ENCODE results near the gene USP49.
A peak's percentile ranks its signal among the peaks of the same experiment; 100 is the strongest.
"Not testable (repeated sequence)": the region's sequence is repeated elsewhere in the genome, so short reads cannot be mapped to it uniquely, and the experiment has no call there.

Gene USP49

GRCh38 chr6:41871691-41872090 is 23.5 kb downstream of the USP49 start:
- no peak for DNase-seq

GRCh38 chr6:41859356-41859755 is 35.8 kb downstream of the USP49 start:
- DNase-seq, result no peak

DNA sequence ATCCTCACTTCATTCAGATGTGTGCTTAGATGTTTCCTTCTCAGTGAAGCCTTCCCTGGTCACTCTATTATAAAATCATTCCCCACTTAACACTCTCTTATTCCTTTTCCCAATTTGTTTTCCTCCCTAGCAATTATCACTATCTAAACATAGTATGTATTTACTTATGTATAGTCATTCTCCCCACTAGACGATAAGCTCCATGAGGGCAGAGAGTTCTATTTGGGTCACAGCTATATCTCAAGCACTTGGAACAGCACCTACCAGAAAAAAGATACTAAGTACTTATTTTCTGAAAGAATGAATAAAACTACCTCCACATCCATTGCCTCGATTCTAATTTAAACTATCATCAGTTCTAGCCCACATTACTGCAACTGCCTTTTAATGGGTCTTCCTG is 36.5 kb downstream of the USP49 start:
- no peak for DNase-seq

DNA sequence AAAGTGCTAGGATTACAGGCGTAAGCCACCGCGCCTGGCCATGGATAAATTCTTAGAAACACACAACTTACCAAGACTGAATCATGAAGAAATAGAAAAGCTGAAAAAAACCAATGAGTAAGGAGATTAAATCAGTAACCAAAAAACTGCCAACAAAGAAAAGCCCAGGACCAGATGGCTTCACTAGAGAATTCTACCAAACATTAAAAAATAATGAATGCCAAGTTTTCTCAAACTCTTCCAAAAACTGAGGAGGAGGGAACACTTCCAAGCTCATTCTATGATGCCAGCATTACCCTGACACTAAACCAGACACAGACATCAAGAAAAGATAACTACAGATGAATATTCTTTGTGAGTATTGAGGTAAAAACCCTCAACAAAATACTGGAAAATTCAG is 44.3 kb downstream of the USP49 start:
- DNase-seq, result no peak

DNA sequence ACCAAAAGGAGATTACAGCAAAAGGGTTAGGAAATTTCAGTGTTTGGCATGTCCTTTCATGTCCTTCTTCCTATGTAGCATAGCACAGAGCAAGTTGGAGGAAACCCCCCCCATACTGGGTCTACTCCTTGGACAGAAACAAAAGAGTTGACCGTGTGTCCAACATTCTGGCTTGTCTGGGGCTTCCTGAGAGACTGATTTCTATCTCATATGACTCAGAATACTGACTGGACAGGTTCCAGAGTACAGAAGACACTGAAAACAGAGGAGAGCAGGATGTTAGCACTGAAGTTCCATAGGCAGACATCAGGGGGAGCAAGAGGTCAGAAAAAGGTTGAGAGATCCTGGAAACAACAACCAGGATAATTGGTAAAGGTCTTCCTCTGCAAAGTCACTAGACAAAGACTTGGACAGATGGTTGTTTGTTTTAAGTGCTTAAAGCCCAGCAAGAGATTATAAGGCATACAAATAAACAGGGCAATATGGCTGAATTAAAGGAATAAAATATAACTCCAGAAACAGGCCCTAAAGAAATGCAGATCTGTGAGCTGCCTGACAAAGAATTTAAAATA is 48.4 kb downstream of the USP49 start:
- DNase-seq, result peak; percentile 62

DNA sequence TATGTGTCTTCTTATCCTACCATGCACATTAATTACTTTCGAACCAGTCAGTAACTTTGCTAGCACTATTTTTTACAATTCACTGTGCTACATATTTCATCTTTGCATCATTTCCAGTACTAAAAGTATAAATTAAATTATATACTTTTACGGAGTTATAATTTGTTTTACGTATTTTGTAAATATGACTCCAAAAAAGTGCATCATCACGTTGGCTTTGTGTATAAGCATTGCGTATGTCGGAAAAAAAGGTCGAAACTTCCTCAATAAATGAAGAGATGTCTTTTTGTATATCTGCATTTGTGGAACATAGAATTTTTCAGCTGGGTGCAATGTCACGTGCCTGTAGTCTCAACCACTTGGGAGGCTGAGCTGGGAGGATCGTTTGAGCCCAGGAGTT is 52.0 kb downstream of the USP49 start:
- DNase-seq, result no peak

GRCh38 chr6:41840326-41840725 is 54.8 kb downstream of the USP49 start:
- DNase-seq, result no peak

GRCh38 chr6:41836660-41837052 is 58.5 kb downstream of the USP49 start:
- DNase-seq, result no peak

- no peak for DNase-seq
Measured at GRCh38 chr6:41836022-41836659, 59.0 kb downstream of the USP49 start.

DNA sequence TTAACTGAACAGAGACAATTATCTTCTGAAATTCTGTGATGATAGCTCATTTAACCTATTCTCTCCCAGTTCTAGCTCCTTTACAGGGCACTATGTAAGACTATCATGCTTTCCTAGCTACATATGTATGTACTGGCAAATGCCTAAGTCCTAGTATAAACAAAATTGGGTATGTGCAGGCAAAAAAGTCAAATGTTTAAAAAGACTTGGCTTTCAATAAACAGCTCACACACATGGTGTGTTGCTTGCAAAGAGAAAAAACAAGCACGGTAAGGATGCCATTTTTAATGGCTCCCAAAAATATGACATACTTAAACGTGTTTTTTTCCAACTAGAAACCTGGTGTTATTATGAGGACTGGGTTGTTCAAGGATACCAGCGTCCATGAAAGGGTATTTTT is 62.9 kb downstream of the USP49 start:
- no peak for DNase-seq

- no peak for DNase-seq
Measured at GRCh38 chr6:41826343-41827022, 68.7 kb downstream of the USP49 start.

GRCh38 chr6:41824571-41825569 is 70.3 kb downstream of the USP49 start:
- DNase-seq, result no peak

- no peak for DNase-seq
Measured at GRCh38 chr6:41823178-41823577, 72.0 kb downstream of the USP49 start.

- DNase-seq, result no peak
Measured at GRCh38 chr6:41822021-41822420, 73.2 kb downstream of the USP49 start.

DNA sequence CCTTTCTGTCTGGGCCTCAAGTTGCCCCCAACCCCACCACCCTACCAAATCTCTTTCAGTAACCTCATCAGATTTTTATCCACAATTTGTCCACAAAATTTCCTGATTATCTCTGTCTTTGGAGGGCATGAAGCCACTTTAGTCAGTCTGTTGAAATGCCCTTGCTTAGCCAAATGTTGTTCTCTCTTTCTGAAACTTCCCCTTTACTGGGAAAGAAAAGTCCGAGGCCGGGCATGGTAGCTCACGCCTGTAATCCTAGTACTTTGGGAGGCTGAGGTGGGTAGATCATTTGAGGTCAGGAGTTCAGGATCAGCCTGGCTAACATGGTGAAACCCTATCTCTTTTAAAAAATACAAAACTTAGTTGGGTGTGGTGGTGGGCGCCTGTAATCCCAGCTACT is 73.9 kb downstream of the USP49 start:
- DNase-seq, result no peak

DNA sequence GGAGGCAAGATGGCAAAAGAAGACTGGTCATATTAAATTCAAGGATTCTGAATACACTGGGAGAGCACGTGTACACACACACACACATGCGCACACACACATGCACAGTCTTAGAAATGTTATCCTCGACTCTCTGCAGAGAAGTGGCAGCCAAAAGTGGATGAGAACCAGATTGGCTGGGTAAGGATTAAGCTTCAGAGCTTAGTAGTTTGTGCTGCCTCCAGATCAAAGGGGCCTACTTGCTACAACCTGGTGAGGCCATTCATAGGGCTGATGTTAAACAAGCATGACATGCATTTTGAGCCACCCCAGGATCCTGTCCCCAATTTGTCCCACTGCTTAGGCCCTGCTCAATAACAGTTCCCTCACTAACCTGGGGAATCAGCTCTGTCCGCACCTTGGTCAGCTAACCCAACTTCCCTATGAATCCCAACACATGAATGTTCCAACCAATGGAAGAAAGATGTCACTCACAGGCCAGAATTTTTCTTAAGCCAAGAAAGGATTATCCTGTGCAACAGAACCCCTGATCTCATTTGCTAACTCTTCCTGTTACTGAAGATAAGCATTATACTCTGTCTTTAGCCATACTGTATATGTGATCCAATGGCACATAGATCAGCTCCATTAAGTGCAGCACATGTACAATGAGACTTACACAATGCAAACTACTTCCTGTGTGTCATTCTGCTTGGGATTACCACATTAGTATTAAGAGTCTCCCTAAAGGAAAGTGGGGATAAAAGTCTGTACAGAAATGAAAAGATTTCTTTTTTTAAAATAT is 76.7 kb downstream of the USP49 start:
- DNase-seq, result no peak

GRCh38 chr6:41815587-41815986 is 79.6 kb downstream of the USP49 start:
- DNase-seq, result no peak

DNA sequence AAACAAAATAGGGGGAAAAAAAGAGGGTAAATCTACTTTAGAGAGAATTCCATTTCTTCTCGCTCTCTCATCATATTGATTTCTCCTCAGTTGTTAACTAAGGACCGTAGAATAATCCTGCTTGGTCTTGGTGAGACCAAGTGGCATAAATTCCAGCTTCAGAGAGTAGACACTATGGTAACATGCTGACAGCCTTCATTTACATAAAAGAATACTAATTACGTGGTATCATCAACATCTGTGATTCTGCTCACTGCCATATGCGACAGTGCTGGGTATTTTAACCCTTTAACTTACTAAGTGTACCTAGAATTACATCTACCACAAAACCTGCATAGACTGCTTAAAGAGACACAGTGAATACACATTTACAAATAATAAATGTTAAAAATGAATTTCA is 80.5 kb downstream of the USP49 start:
- DNase-seq, result no peak

DNA sequence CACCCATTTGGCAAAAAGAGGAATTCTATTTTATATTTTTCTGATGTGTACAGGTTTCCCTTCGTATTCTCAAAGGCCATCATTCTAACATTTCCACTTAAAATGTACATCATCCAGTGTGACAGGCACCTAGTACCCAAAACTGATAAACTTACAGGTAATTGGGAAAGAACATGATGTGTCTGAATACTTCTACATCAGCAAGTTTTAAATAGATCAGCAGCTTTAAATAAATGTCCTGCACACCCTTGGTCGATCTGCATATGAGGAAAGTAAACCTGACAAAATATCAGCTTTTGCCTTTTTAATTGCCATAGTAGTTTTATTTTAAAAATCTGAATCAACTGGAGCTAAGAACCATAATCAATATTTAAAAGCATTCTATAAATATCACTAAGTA is 81.2 kb downstream of the USP49 start:
- no peak for DNase-seq

GRCh38 chr6:41813469-41813868 is 81.7 kb downstream of the USP49 start:
- no peak for DNase-seq

GRCh38 chr6:41811946-41812345 is 83.2 kb downstream of the USP49 start:
- DNase-seq, result not testable (repeated sequence)

GRCh38 chr6:41811095-41811494 is 84.1 kb downstream of the USP49 start:
- no peak for DNase-seq

Measured in stimulated activated CD4-positive, alpha-beta T cell treated with anti-CD3 and anti-CD28 coated beads, Interleukin-4, amount 100 ng/mL, for 24 hours (primary cell).